ENCODE measurements around the gene GLOD5. TPM values are rescaled to one million over a fixed set of nuclear protein-coding genes. Genes with fewer than 3 reads are reported as not detected.
A peak's percentile ranks its signal among the peaks of the same experiment; 100 is the strongest.

GLOD5 gene
- polyA plus RNA-seq, 1 donor from 2014 or later: not detected

DNA sequence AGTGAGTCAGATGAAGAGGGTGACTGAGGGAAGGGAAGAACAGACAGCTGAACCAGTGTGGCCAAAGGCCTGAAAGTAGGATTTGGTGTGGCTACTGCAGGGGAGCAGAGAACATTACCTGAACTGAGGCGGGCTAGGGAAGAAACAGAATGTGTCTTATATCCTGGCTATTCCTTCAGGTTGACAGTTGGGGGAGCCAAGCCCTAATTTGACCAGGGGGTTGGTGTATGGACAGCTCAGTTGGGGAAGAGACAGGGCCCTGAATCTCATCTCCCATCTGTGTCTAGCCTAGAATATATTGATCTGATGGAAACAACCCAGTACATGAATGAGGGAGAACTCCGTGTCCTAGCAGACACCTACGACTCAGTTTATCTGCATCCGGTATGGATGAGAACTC lies 44.5 kb downstream of the GLOD5 start:
- Histone ChIP-seq H4K20me1 (ENCODE audit: insufficient read depth) (no peaks in the 10 kb centered on the region), H3K4me3 (ENCODE audit: low read length) (no peak overlapping the region), H3K27me3 (ENCODE audit: insufficient read depth, low read depth, low read length) (no peaks in the 10 kb centered on the region), H2AFZ (ENCODE audit: low read depth, low read length) (no peak overlapping the region), H3K9ac (ENCODE audit: low read length) (no peak overlapping the region), H3K9me3 (ENCODE audit: low read length) (no peaks in the 10 kb centered on the region), H3K27ac (ENCODE audit: low read length) (no peak overlapping the region), H3F3A (ENCODE audit: insufficient read depth, low read length, poor library complexity, severe bottlenecking) (no peaks in the 10 kb centered on the region), H3K9me2 (ENCODE audit: insufficient read depth, low read length) (no peaks in the 10 kb centered on the region), H3K79me2 (replicated peaks; ENCODE audit: insufficient read depth, low read length) (no peaks in the 10 kb centered on the region), H3K4me2 (ENCODE audit: low read length) (no peak overlapping the region), H3K36me3 (ENCODE audit: insufficient read depth, low read length) (no peaks in the 10 kb centered on the region)
- TF ChIP-seq EZH2 (IDR thresholded peaks at IDR 0.05; ENCODE audit: borderline replicate concordance, insufficient read depth, low read length, poor library complexity, severe bottlenecking) (no peak), RAD21 (conservative IDR thresholded peaks at IDR 0.05) (peak; percentile 9), EP300 (conservative IDR thresholded peaks at IDR 0.05; ENCODE audit: poor library complexity, severe bottlenecking) (no peak), CTCF (IDR thresholded peaks at IDR 0.05; ENCODE audit: poor library complexity, severe bottlenecking) (peak; percentile 13), TAF1 (IDR thresholded peaks at IDR 0.05; ENCODE audit: low read depth) (no peak)

DNA sequence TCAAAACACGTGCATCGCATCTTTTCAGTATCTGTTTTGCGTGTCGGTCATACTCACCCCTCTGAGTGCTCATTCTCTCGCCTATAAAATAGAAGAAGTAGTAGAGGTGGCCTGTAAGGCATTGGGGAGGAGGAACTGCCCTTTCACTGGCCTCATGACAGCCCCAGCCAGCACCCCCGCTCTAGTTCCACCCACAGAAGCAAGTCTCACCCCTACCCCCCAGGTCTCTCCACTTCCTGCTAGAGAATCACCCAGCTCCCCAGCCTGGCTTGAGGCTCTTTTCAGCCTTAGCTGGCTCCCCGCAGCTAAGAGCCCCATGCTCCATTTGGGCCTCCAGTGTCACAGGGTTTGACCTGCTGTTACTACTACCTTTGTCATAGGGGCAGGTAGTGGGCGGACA lies 52.1 kb downstream of the GLOD5 start:
- no peaks in the 10 kb centered on the region for H4K20me1 ChIP-seq (ENCODE audit: insufficient read depth)
- no peak overlapping the region for H3K27ac ChIP-seq (ENCODE audit: low read length)
- no peaks in the 10 kb centered on the region for H3K36me3 ChIP-seq (ENCODE audit: insufficient read depth, low read length)
- no peak for TF ChIP-seq POLR2AphosphoS5 (IDR thresholded peaks at IDR 0.05)
- TF ChIP-seq, protein P1, sequence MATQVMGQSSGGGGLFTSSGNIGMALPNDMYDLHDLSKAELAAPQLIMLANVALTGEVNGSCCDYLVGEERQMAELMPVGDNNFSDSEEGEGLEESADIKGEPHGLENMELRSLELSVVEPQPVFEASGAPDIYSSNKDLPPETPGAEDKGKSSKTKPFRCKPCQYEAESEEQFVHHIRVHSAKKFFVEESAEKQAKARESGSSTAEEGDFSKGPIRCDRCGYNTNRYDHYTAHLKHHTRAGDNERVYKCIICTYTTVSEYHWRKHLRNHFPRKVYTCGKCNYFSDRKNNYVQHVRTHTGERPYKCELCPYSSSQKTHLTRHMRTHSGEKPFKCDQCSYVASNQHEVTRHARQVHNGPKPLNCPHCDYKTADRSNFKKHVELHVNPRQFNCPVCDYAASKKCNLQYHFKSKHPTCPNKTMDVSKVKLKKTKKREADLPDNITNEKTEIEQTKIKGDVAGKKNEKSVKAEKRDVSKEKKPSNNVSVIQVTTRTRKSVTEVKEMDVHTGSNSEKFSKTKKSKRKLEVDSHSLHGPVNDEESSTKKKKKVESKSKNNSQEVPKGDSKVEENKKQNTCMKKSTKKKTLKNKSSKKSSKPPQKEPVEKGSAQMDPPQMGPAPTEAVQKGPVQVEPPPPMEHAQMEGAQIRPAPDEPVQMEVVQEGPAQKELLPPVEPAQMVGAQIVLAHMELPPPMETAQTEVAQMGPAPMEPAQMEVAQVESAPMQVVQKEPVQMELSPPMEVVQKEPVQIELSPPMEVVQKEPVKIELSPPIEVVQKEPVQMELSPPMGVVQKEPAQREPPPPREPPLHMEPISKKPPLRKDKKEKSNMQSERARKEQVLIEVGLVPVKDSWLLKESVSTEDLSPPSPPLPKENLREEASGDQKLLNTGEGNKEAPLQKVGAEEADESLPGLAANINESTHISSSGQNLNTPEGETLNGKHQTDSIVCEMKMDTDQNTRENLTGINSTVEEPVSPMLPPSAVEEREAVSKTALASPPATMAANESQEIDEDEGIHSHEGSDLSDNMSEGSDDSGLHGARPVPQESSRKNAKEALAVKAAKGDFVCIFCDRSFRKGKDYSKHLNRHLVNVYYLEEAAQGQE (IDR thresholded peaks at IDR 0.05; ENCODE audit: borderline replicate concordance): no peak
- no peak for TF ChIP-seq EZH2 (IDR thresholded peaks at IDR 0.05; ENCODE audit: borderline replicate concordance, insufficient read depth, low read length, poor library complexity, severe bottlenecking)
- TF ChIP-seq EP300 (conservative IDR thresholded peaks at IDR 0.05; ENCODE audit: poor library complexity, severe bottlenecking): no peak
- no peak for TF ChIP-seq SMC3 (conservative IDR thresholded peaks at IDR 0.05; ENCODE audit: poor library complexity)
- H2AFZ ChIP-seq (ENCODE audit: low read depth, low read length): no peak overlapping the region
- no peaks in the 10 kb centered on the region for H3K9me2 ChIP-seq (ENCODE audit: insufficient read depth, low read length)
- H3K9me3 ChIP-seq (ENCODE audit: low read length): no peaks in the 10 kb centered on the region
- H3F3A ChIP-seq (ENCODE audit: insufficient read depth, low read length, poor library complexity, severe bottlenecking): no peaks in the 10 kb centered on the region
- H3K9ac ChIP-seq (ENCODE audit: low read length): no peak overlapping the region
- no peaks in the 10 kb centered on the region for H3K27me3 ChIP-seq (ENCODE audit: insufficient read depth, low read depth, low read length)
- H3K4me3 ChIP-seq (ENCODE audit: low read length): no peak overlapping the region
- H3K4me2 ChIP-seq (ENCODE audit: low read length): no peak overlapping the region
- no peaks in the 10 kb centered on the region for H3K79me2 ChIP-seq (replicated peaks; ENCODE audit: insufficient read depth, low read length)

DNA sequence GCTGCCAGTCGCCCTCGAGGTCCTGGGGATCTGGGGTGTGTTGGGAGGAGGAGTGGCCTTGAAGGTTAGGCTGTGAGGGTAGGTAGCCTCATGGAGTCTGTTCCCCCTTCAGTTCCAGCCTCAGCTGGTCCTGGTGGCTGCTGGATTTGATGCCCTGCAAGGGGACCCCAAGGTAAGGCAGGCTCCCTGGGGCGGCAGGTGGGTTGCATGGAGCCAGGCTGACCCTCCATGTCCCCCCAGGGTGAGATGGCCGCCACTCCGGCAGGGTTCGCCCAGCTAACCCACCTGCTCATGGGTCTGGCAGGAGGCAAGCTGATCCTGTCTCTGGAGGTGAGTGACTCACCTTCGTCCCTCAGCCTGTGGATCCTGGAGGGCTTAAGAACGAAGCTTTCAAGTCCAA lies 53.2 kb downstream of the GLOD5 start:
- no peaks in the 10 kb centered on the region for H3K9me3 ChIP-seq (ENCODE audit: low read length)
- no peaks in the 10 kb centered on the region for H3K79me2 ChIP-seq (replicated peaks; ENCODE audit: insufficient read depth, low read length)
- H2AFZ ChIP-seq (ENCODE audit: low read depth, low read length): no peak overlapping the region
- H3K36me3 ChIP-seq (ENCODE audit: insufficient read depth, low read length): no peaks in the 10 kb centered on the region
- H3K4me3 ChIP-seq (ENCODE audit: low read length): no peak overlapping the region
- no peak overlapping the region for H3K9ac ChIP-seq (ENCODE audit: low read length)
- TF ChIP-seq, protein P1 (IDR thresholded peaks at IDR 0.05; ENCODE audit: borderline replicate concordance): no peak
- TF ChIP-seq MXI1 (conservative IDR thresholded peaks at IDR 0.05; ENCODE audit: poor library complexity, severe bottlenecking) (no peak), TAF1 (IDR thresholded peaks at IDR 0.05; ENCODE audit: low read depth) (no peak), RAD21 (conservative IDR thresholded peaks at IDR 0.05) (no peak), POLR2AphosphoS5 (IDR thresholded peaks at IDR 0.05) (no peak), EZH2 (IDR thresholded peaks at IDR 0.05; ENCODE audit: borderline replicate concordance, insufficient read depth, low read length, poor library complexity, severe bottlenecking) (no peak), CTCF (IDR thresholded peaks at IDR 0.05; ENCODE audit: poor library complexity, severe bottlenecking) (no peak), SMC3 (conservative IDR thresholded peaks at IDR 0.05; ENCODE audit: poor library complexity) (no peak), EP300 (conservative IDR thresholded peaks at IDR 0.05; ENCODE audit: poor library complexity, severe bottlenecking) (no peak)
- H3K9me2 ChIP-seq (ENCODE audit: insufficient read depth, low read length): no peaks in the 10 kb centered on the region
- no peaks in the 10 kb centered on the region for H3F3A ChIP-seq (ENCODE audit: insufficient read depth, low read length, poor library complexity, severe bottlenecking)
- no peak overlapping the region for H3K4me2 ChIP-seq (ENCODE audit: low read length)
- no peak overlapping the region for H3K27ac ChIP-seq (ENCODE audit: low read length)
- no peaks in the 10 kb centered on the region for H4K20me1 ChIP-seq (ENCODE audit: insufficient read depth)
- no peaks in the 10 kb centered on the region for H3K27me3 ChIP-seq (ENCODE audit: insufficient read depth, low read depth, low read length)

All from neural cell (in vitro differentiated cells).